HS-27A (cell line): ENCODE data around the gene CABCOCO1.

Source experiments
- DNase-seq: peaks from one replicate; pipeline ENCODE4 v3.0.0-alpha.2; 2012; ENCODE audit warnings: low read depth, missing footprints

The CABCOCO1 gene

DNA sequence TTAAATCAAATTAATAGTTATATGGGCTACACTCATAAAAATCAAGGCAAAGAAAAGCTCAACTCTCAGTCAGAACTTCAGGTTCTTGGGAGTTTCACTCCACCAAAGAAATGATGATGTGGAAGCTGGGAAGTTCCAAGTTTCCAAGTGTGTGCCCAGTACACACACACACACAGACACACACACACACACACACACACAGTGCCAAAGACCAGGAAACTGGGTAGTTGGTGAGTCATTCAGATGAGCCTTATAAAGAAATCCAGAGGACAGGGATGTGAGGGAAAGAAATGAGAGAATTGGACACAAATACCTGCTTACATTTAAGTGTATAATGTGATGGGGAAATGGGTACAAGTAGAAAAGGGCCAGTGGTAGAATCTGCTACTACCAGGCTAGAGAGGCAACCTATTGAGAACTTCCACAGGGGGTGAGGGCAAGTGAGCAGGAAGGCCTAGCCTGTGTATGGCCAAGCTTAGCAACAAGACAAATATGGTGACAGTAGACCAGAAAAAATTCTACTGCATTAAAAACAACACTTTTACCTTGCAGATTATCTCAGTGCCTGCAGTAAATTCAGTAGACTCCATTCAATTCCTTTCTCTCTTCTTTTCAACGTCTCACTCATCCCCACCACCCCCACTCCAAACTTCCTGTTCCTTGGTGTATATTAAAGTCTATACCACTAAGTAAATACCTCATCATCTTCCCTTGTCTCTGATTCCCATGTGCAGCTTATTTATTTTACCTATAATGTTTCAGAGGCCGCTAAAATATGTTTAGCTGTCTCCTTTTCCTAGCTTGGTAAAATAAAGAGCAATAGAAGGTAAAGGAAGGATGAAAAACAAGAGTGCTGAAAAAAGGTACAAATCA, 95.0 kb downstream of the CABCOCO1 start:
- peak; percentile 34 for DNase-seq

DNA sequence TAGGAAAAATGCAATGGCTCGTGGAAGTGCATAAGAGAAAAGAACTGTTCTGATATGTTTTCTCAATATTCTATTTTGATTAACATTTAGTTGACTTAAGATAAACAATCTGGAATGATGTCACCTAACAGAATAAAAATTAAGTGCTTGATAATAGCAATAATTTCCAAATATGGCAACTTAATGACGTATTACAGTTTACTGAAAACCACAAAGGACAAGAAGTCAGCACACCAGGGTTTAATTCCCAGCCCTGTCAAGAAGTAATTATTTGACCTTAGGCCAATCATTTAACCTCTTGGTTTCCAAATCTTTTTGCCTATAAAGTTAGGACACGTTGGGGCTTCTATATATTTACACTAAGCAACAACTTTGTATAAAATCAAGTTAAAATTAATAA, 95.7 kb downstream of the CABCOCO1 start:
- DNase-seq, result no peak

GRCh38 chr10:61759751-61760150, 97.0 kb downstream of the CABCOCO1 start:
- DNase-seq, result no peak

GRCh38 chr10:61760943-61761824, 98.5 kb downstream of the CABCOCO1 start:
- DNase-seq, result peak; percentile 69

DNA sequence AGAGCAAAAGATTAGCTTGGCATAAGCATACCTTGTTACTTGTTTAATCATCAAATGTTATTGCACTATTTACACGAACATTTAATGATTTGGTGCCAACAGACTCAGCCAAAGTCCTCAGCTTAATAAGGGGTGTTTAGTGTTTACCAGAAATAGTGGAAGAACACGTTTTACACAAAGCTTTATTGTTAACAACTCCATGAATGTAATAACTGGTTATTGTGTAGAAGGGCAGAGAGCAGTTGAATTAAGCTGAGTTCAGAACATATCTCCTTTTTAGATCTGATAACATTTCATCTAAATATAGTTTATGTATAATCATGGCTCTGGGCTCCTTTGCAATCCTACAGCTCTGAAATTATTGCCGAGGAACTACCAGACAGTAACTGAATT, 99.1 kb downstream of the CABCOCO1 start:
- no peak for DNase-seq

GRCh38 chr10:61763778-61764177, 101.0 kb downstream of the CABCOCO1 start:
- DNase-seq, result no peak

DNA sequence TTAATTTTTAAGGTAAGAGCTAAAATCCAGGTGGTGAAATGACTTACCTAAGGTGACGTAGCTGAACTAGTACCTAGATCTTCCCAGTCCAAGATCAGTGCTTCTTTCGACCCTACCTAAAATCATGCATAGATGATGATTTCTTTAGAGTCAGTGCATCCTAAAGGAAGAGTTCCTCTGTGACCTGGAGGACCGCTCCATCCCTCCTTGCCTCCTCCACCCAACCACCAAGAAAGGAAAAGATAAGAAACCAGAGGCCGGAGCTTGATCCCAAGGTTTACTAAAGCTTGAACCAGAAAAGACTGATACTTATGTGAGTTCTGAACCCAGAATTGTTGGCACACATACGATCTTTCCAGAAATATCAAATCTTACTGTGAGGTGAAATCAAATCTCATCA, 101.8 kb downstream of the CABCOCO1 start:
- DNase-seq, result no peak

DNA sequence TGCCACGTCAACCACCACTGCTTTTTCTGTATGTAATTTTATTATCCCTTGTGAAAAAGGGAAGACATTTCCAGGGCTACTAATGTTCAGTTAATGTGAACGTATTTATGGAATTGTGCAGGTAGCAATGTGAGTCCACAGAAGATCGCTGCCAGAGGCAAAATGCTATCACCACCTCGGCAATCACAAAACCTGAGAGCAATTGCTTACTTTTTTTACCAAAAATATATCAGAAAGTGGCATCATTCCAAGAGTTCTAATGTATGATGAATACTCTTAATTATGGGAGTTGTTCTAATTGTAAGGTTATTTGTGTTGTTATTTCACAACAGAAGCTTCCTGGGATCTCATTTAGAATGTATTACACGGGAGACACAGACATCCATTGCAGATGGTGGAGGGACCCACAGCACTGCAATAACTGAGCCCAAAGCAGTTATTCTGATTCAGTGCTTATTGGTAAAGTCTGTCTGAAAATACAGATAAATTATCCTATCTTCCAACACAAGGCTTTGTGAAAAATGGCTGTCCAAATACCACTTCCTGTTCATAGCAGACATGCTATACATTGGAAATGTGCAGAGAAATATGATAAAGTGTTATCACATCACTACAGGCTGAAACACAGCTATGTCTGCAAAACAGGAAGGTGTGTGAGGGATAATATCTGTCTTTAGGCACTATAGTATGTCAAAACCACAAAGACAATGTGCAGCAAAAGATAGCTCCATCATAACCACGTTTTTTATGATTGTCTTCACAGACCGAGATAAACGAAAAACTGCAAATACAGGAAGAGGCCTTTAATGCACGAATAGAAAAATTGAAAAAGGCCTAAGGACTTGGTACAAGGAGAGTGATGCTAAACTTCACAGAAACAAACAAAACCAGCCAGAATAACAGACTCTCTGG, 102.7 kb downstream of the CABCOCO1 start:
- no peak for DNase-seq

DNA sequence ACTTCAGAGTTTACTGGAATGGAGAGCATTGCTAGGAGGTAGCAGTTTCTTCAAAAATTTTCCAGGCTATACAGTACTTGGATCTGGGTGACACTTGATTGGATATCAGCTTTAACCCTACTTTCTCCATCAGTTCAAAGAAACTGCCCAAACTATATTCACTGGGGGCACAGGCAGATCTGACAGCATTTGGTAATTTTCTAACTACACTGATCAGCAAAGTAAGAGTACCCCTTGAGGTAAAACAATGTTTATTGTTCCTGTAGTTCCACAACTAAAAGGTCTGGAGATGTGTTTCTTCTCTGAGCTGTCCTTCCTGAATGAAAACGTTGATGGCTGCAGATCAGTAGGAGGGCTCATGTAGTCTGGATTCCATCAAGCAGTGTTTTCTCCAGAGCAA, 104.2 kb downstream of the CABCOCO1 start:
- DNase-seq, result no peak

GRCh38 chr10:61774031-61774430, 111.3 kb downstream of the CABCOCO1 start:
- DNase-seq, result no peak

DNA sequence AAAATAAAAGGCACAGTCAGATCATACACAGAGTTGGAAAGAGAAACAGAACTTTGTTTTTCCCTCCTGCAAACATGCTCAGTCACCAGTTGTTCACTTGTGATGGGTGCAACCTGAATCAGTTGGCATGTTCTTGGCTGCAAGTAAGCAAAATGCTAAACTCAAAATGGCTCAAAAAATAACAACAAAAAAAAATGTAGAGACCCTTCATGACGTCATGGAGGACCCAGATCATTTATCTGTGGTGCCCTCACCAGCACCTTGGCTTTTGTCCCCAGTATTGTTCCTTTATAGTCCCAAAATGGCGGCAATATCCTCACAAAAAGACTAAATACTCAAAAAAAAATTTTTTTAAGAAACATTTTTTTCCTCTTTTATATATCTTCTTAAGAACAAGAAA, 112.4 kb downstream of the CABCOCO1 start:
- DNase-seq, result no peak

- no peak for DNase-seq
These were observed 114.0 kb downstream of the CABCOCO1 start for GRCh38 chr10:61776615-61777266.

- DNase-seq, result no peak
These were observed 115.4 kb downstream of the CABCOCO1 start for GRCh38 chr10:61778137-61778536.

DNA sequence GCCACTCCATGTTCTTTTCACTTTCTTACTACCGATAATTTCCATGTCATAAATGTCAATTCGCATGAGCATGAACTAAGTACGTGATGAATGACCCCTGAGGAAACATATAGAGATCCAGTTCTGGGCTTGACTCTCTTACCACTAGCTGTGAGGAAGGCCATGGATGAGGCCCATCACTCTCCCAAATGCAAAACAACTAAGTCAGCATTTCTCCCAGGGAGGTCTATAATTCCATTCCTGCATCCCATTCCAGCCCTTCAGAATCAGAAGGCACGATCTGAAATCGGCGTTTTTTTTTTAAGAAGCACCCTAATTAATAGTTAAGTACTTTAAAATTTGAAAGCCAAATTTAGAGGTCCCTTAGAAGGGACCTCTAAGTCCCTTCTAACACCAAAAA, 116.5 kb downstream of the CABCOCO1 start:
- DNase-seq, result no peak

GRCh38 chr10:61779950-61780659, 117.4 kb downstream of the CABCOCO1 start:
- DNase-seq, result no peak

DNA sequence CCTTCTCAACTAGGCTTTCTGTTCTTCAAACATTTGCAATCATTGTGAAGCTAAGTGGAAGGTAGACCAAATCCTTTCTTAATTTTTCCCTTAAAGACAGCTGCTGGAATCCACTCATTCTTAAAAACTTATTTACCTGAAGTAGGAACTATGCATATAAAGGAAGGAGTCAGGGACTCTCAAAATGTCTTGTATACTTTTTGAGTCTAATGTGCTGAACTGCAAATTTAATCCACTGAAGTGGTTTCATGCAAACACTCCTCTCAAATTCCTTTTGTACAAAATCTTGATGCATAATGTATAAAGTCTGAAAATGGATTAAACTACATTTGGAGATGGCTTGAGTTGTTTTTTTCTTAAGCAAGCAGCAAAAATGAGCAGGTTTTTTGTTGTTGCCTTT, 118.0 kb downstream of the CABCOCO1 start:
- DNase-seq, result no peak

DNA sequence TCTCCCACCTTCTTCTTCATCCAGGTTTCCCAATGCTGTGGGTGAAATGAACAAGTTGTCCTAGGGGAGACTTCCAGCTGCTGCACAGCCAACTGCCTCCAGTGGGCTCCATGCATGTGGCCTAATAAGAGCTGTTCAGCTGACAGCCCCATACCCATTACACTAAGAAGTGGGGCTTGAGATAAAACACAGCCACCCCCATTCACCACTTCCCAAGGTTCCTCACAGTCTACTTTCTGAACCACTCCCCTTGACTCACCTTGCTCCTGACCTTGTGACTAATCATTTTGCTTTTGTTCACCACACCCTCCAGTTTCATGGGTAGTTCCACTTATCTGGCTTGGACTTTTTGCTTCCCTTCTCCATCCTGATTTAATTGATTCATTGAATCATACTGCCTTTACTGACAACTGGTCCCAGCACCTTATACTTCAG, 119.3 kb downstream of the CABCOCO1 start:
- no peak for DNase-seq

DNA sequence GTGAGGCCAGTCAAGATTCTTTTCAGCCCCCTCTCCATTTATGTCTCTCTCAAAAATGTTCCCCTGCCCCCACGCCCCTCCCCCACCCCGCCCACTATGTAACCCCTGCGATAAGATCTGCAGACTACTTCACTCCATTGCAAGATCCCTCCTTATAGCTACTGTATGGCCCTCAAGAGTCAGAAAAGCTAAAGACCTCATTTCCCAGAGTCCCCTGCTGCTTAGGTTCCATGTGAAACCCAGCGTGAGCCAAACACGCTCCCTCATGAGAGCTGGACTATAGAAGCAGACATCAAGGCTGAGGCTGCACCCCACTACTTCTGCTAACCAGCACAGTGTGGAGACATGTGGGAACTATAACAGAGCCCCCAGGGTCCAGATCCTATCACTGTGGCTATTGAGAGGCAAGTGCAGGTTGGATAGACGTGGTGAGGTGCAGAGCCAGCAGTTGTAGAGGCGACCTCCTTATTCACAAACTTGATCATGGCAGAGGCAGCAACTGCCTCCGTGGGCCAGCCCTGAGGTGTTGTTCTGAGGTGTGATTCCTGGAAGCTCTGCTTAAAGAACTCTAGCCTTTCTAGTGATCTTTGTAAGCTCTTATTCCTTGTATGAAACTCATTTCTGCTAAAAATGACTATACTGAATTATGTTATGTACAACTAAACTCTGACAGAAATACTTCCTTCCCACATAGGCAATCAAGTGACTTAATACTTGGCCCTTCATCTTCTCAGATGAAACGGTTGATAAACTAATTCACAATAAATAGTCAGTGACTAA, 121.8 kb downstream of the CABCOCO1 start:
- no peak for DNase-seq

- no peak for DNase-seq
These were observed 122.9 kb downstream of the CABCOCO1 start for GRCh38 chr10:61785473-61786105.
